Colonic mucosa (tissue), 4 donors: ENCODE measurements around the gene SPACA6. TPM values are rescaled to one million over a fixed set of nuclear protein-coding genes. Genes with fewer than 3 reads are reported as not detected.

Source experiments
- DNase-seq: peaks from one replicate; pipeline ENCODE4 v3.0.0-alpha.2; 2020
- H3K27ac ChIP-seq: fragments of 200-600 bp; one replicate; pipeline ENCODE4 v1.8.0; 2021
- H3K27me3 ChIP-seq: fragments of 200-600 bp; one replicate; pipeline ENCODE4 v1.8.0; 2021
- H3K36me3 ChIP-seq: fragments of 200-600 bp; one replicate; pipeline ENCODE4 v1.8.0; 2021
- H3K4me1 ChIP-seq: fragments of 200-600 bp; one replicate; pipeline ENCODE4 v1.8.0; 2021; ENCODE audit warnings: mild to moderate bottlenecking
- H3K4me3 ChIP-seq: fragments of 200-600 bp; one replicate; pipeline ENCODE4 v1.8.0; 2021
- H3K9ac ChIP-seq, 2 donors: one replicate each; pipeline ENCODE4 v1.7.0; 2013; ENCODE audit warnings: control low read depth in 2 of 2, low read depth in 2 of 2, low read length in 2 of 2
- H3K9me3 ChIP-seq: fragments of 200-600 bp; one replicate; pipeline ENCODE4 v1.8.0; 2021
- intact Hi-C: fragments of 100-400 bp; cut with DNase I; formaldehyde crosslinking; loops from one replicate; pipeline ENCODE4 v1.14.1; 2022
- total RNA-seq, 2 donors: library from RNA; stranded (reverse); fragmentation: NEBNext Ultra II Directional in 1 of 2; extraction: Animal tissue kit (Norgen Biotek cat#: 25700) in 1 of 2; gene quantifications; one replicate each; pipeline ENCODE4 v1.2.1, GENCODE V29; 2021
- TF ChIP-seq, protein P1 (sequence below): fragments of 200-600 bp; IDR thresholded peaks from one replicate; pipeline ENCODE4 v1.8.0; 2022; ENCODE audit warnings: antibody characterized with exemption, mild to moderate bottlenecking
- donor health status: healthy.
- donor health status: DM: no; HTN: no; CAD: no.
- donor health status: DM: no; HTN: no; CAD: no.

The SPACA6 gene
- total RNA-seq, 2 donors from 2014 or later = 3.0 to 4.3 TPM

DNA sequence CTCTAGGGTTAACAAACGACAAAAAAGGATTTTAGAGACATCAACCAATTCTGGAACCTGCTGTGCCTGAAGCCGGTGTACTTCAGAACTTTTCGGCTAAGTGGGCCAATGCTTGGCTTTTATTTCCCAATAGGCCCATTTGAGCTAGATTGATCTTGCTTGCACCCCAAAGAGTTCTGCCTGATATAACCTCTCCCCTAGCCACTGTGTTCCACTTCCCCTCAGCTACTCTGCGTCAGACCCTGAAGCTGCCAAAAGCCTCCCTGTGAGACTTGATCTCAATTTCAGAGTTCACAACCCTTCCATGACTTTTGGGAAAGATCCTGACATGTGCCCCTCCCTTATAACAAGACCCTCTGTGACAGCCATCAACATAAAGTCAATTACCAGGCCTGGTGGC, 40.9 kb upstream of the SPACA6 start:
- Histone ChIP-seq H3K27ac (no peak overlapping the region), H3K9me3 (no peaks in the 10 kb centered on the region), H3K4me1 (no peaks in the 10 kb centered on the region), H3K27me3 (no peaks in the 10 kb centered on the region), H3K4me3 (no peak overlapping the region), H3K36me3 (no peaks in the 10 kb centered on the region), H3K9ac (no peak overlapping the region)
- intact Hi-C loops = loop anchor here (10.0 kb wide), 1 partner anchor 123 kb away; no protein-coding TSS in a partner anchor
- no peak for DNase-seq
- TF ChIP-seq, protein P1, sequence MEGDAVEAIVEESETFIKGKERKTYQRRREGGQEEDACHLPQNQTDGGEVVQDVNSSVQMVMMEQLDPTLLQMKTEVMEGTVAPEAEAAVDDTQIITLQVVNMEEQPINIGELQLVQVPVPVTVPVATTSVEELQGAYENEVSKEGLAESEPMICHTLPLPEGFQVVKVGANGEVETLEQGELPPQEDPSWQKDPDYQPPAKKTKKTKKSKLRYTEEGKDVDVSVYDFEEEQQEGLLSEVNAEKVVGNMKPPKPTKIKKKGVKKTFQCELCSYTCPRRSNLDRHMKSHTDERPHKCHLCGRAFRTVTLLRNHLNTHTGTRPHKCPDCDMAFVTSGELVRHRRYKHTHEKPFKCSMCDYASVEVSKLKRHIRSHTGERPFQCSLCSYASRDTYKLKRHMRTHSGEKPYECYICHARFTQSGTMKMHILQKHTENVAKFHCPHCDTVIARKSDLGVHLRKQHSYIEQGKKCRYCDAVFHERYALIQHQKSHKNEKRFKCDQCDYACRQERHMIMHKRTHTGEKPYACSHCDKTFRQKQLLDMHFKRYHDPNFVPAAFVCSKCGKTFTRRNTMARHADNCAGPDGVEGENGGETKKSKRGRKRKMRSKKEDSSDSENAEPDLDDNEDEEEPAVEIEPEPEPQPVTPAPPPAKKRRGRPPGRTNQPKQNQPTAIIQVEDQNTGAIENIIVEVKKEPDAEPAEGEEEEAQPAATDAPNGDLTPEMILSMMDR = no peak

DNA sequence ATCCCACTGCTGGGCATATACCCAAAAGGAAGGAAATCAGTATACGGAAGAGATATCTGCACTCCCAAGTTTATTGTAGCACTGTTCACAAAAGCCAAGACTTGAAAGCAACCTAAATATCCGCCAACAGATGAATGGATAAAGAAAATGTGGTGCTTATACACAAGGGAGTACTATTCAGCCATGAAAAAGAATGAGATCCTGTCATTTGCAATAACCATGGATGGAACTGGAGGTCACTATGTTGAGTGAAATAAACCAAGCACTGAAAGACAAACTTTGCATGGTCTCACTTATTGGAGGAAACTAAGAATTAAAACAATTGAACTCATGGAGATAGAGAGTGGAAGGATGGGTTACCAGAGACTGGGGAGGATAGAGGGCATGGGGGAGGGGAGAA, 40.0 kb upstream of the SPACA6 start:
- no peaks in the 10 kb centered on the region for H3K27me3 ChIP-seq
- no peak overlapping the region for H3K9ac ChIP-seq
- H3K27ac ChIP-seq = no peak overlapping the region
- TF ChIP-seq, protein P1 = no peak
- H3K9me3 ChIP-seq = no peaks in the 10 kb centered on the region
- H3K36me3 ChIP-seq = no peaks in the 10 kb centered on the region
- intact Hi-C loops = loop anchor here (10.0 kb wide), 1 partner anchor 122 kb away; no protein-coding TSS in a partner anchor
- H3K4me3 ChIP-seq = no peak overlapping the region
- H3K4me1 ChIP-seq = no peaks in the 10 kb centered on the region
- no peak for DNase-seq

DNA sequence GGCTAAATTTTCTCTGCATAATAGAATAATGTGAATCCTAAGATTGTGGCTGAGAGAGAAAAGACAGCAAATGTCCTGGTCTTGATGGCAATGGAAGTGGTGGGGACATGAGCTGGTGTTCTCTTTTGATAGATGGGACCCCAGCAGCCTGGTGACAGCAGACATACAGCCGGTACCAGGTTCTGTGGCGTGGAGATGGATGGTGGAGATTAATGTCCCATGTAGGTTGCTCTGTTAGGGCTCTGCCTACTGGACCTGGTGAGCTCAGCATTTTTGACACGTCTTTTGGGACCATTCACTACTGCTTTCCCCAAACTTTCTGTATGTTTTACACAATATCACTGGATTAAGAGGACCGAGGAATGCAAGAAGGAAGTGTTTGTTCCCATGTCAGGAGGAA, 38.3 kb upstream of the SPACA6 start:
- H3K36me3 ChIP-seq = no peaks in the 10 kb centered on the region
- no peaks in the 10 kb centered on the region for H3K27me3 ChIP-seq
- H3K4me3 ChIP-seq = no peak overlapping the region
- no peaks in the 10 kb centered on the region for H3K4me1 ChIP-seq
- intact Hi-C loops = loop anchor here (5.0 to 10.0 kb wide), 2 partner anchors 120 to 182 kb away; no protein-coding TSS in a partner anchor
- TF ChIP-seq, protein P1 = no peak
- H3K9me3 ChIP-seq = no peaks in the 10 kb centered on the region
- H3K9ac ChIP-seq = no peak overlapping the region
- H3K27ac ChIP-seq = no peak overlapping the region
- no peak for DNase-seq

DNA sequence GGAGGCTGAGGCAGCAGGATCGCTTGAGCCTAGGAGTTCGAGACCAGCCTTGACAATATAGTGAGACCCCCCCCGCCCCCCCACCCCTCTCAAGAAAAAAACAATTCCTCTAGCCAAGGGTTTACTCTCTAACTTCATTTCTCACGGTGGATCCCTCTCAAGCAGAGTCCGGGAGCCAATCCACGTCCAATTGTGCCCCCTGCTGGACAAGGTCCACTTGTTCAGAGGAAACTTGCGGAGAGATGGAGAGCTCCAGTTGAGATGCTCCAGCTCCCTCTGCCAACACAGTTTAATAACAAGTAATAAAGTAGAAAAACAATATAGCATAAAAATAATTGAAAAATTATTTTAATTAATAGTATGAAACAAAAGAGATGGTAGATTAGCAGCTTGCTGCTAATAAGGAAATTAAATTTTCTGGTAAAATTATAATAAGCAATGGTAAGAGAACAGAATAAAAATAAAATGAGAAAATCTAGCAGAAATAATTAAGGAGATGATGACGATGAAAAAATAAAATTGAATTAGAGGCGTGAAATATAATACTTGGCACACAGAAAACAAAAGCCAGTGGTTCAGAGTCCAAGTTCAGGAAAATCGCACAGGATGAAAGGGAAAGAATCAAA, 32.0 kb upstream of the SPACA6 start:
- intact Hi-C loops = no loop called here
- Histone ChIP-seq H3K9ac (no peak overlapping the region), H3K36me3 (no peaks in the 10 kb centered on the region), H3K9me3 (no peaks in the 10 kb centered on the region), H3K4me1 (no peaks in the 10 kb centered on the region), H3K4me3 (no peak overlapping the region), H3K27ac (no peak overlapping the region), H3K27me3 (no peaks in the 10 kb centered on the region)
- TF ChIP-seq, protein P1 = peak; percentile 19
- DNase-seq = peak; percentile 74

DNA sequence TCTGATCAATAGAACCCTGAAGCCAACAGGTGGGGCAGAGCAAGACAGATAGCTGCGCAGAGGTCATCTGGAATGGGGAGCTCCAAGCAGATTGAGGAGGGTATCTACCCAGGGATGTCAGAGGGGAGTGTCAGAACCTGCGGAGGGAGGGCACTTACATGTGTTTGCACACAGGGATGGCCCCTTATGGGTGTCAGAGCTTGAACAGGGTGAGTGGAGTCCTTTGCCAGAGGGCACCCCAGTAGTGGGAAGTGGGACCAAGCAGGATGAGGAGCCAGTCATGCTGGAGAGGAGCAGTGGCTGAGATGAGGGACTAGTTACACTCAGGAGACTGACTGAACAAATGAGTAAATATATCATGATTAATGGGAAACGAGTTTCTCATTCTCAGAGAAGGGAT, 29.5 kb upstream of the SPACA6 start:
- no peak overlapping the region for H3K9ac ChIP-seq
- no peaks in the 10 kb centered on the region for H3K36me3 ChIP-seq
- intact Hi-C loops = no loop called here
- H3K4me3 ChIP-seq = no peak overlapping the region
- H3K9me3 ChIP-seq = no peaks in the 10 kb centered on the region
- no peak overlapping the region for H3K27ac ChIP-seq
- H3K4me1 ChIP-seq = no peaks in the 10 kb centered on the region
- TF ChIP-seq, protein P1 = no peak
- DNase-seq = no peak
- H3K27me3 ChIP-seq = no peaks in the 10 kb centered on the region
